Stimulated activated CD8-positive, alpha-beta memory T cell treated with anti-CD3 and anti-CD28 coated beads, Interleukin-2, amount 100 ng/mL, for 48 hours (primary cell): ENCODE results near the gene MMP27.

Experiments used
- DNase-seq, 2 donors: peaks; one replicate each; pipeline ENCODE4 v3.0.0-alpha.2; 2020; ENCODE audit warnings: low read depth in 2 of 2

The MMP27 gene

GRCh38 chr11:102703826-102704493, 1.6 kb downstream of the MMP27 start:
- DNase-seq, result no peak

GRCh38 chr11:102695201-102695600, 10.4 kb downstream of the MMP27 start:
- DNase-seq, result no peak

GRCh38 chr11:102685754-102686153, 19.8 kb downstream of the MMP27 start:
- DNase-seq, result no peak

- DNase-seq, result no peak
Measured at GRCh38 chr11:102685338-102685737, 20.2 kb downstream of the MMP27 start.

GRCh38 chr11:102683277-102683676, 22.3 kb downstream of the MMP27 start:
- no peak for DNase-seq

- no peak for DNase-seq
Measured at GRCh38 chr11:102680945-102681344, 24.6 kb downstream of the MMP27 start.

- DNase-seq, result no peak
Measured at GRCh38 chr11:102678022-102678421, 27.5 kb downstream of the MMP27 start.

GRCh38 chr11:102676084-102676483, 29.5 kb downstream of the MMP27 start:
- DNase-seq, result no peak

- no peak for DNase-seq
Measured at GRCh38 chr11:102669664-102670063, 35.9 kb downstream of the MMP27 start.

- DNase-seq, result no peak
Measured at GRCh38 chr11:102666331-102666957, 39.1 kb downstream of the MMP27 start.

GRCh38 chr11:102664001-102664752, 41.4 kb downstream of the MMP27 start:
- DNase-seq, result no peak

GRCh38 chr11:102662607-102663006, 43.0 kb downstream of the MMP27 start:
- no peak for DNase-seq

- DNase-seq, result no peak
Measured at GRCh38 chr11:102661040-102661439, 44.5 kb downstream of the MMP27 start.

- no peak for DNase-seq
Measured at GRCh38 chr11:102656528-102656927, 49.0 kb downstream of the MMP27 start.

GRCh38 chr11:102655547-102655946, 50.0 kb downstream of the MMP27 start:
- DNase-seq, result no peak

- DNase-seq, result no peak
Measured at GRCh38 chr11:102654761-102655160, 50.8 kb downstream of the MMP27 start.

- DNase-seq, result no peak
Measured at GRCh38 chr11:102653744-102654291, 51.8 kb downstream of the MMP27 start.

- no peak for DNase-seq
Measured at GRCh38 chr11:102647430-102647829, 58.1 kb downstream of the MMP27 start.

GRCh38 chr11:102643941-102644340, 61.6 kb downstream of the MMP27 start:
- no peak for DNase-seq
